Parathyroid adenoma (tissue), 2 donors: ENCODE data around the gene PCDHA5.

Experiments used
- H2AFZ ChIP-seq: fragments of 300-600 bp; sonication (generic); one replicate; pipeline ENCODE4 v1.7.0; 2017; ENCODE audit warnings: antibody characterized with exemption, mild to moderate bottlenecking
- H3K27ac ChIP-seq: fragments of 300-600 bp; sonication (generic); one replicate; pipeline ENCODE4 v1.7.0; 2017
- H3K27me3 ChIP-seq: fragments of 300-600 bp; sonication (generic); one replicate; pipeline ENCODE4 v1.7.0; 2017; ENCODE audit warnings: low read length; ENCODE audit not compliant: control insufficient read depth, insufficient read depth
- H3K36me3 ChIP-seq: fragments of 300-600 bp; sonication (generic); one replicate; pipeline ENCODE4 v1.7.0; 2017; ENCODE audit warnings: low read length; ENCODE audit not compliant: control insufficient read depth, insufficient read depth
- H3K4me1 ChIP-seq: fragments of 300-600 bp; sonication (generic); one replicate; pipeline ENCODE4 v1.7.0; 2017; ENCODE audit warnings: control low read depth
- H3K4me2 ChIP-seq: fragments of 300-600 bp; sonication (generic); one replicate; pipeline ENCODE4 v1.7.0; 2017; ENCODE audit warnings: low read length
- H3K4me3 ChIP-seq: fragments of 300-600 bp; sonication (generic); one replicate; pipeline ENCODE4 v1.7.0; 2017; ENCODE audit warnings: low read depth, low read length
- H3K79me2 ChIP-seq: fragments of 300-600 bp; sonication (generic); one replicate; pipeline ENCODE4 v1.7.0; 2017; ENCODE audit warnings: control low read depth
- H3K9ac ChIP-seq: fragments of 300-600 bp; sonication (generic); one replicate; pipeline ENCODE4 v1.7.0; 2017; ENCODE audit warnings: mild to moderate bottlenecking
- H3K9me3 ChIP-seq: fragments of 300-600 bp; sonication (generic); one replicate; pipeline ENCODE4 v1.7.0; 2017; ENCODE audit warnings: low read length; ENCODE audit not compliant: control insufficient read depth
- TF ChIP-seq, protein P1 (sequence below): fragments of 300-600 bp; sonication (generic); IDR thresholded peaks from one replicate; pipeline ENCODE4 v1.7.0; 2017; ENCODE audit warnings: antibody characterized with exemption, mild to moderate bottlenecking
- donor health status: primary hyperparathyroidism.

The PCDHA5 gene

GRCh38 chr5:140868721-140869554 lies 47.5 kb downstream of the PCDHA5 start, which contains the start of gene PCDHA11:
Gene PCDHA11 (plus strand): TSS chr5:140868957. CDS start chr5:140869104, 147 bp downstream.
- Histone ChIP-seq H3K79me2 (no peaks in the 10 kb centered on the region), H3K27me3 (no peaks in the 10 kb centered on the region), H2AFZ (no peak within 1 kb of the TSS), H3K4me3 (peak within 1 kb of the TSS; percentile 3), H3K27ac (peak within 1 kb of the TSS; percentile 4), H3K9me3 (peaks cover 3% of the 10 kb centered on the region), H3K4me1 (no peaks in the 10 kb centered on the region), H3K9ac (no peak within 1 kb of the TSS), H3K36me3 (no peaks in the 10 kb centered on the region), H3K4me2 (no peak within 1 kb of the TSS)
- TF ChIP-seq, protein P1, sequence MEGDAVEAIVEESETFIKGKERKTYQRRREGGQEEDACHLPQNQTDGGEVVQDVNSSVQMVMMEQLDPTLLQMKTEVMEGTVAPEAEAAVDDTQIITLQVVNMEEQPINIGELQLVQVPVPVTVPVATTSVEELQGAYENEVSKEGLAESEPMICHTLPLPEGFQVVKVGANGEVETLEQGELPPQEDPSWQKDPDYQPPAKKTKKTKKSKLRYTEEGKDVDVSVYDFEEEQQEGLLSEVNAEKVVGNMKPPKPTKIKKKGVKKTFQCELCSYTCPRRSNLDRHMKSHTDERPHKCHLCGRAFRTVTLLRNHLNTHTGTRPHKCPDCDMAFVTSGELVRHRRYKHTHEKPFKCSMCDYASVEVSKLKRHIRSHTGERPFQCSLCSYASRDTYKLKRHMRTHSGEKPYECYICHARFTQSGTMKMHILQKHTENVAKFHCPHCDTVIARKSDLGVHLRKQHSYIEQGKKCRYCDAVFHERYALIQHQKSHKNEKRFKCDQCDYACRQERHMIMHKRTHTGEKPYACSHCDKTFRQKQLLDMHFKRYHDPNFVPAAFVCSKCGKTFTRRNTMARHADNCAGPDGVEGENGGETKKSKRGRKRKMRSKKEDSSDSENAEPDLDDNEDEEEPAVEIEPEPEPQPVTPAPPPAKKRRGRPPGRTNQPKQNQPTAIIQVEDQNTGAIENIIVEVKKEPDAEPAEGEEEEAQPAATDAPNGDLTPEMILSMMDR = peak; percentile 24

DNA sequence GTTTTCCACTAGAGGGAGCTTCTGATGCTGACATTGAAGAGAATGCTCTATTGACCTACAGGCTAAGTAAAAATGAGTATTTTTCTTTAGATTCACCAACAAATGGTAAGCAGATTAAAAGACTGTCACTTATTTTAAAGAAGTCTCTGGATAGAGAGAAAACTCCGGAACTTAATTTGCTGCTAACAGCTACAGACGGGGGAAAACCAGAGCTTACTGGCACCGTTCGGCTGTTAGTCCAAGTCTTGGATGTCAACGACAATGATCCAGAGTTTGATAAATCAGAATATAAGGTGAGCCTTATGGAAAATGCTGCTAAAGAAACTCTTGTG lies 48.1 kb downstream of the PCDHA5 start:
- no peak overlapping the region for H2AFZ ChIP-seq
- no peaks in the 10 kb centered on the region for H3K27me3 ChIP-seq
- H3K4me2 ChIP-seq = no peak overlapping the region
- TF ChIP-seq, protein P1 = no peak
- peak overlapping the region; percentile 4 for H3K27ac ChIP-seq
- no peaks in the 10 kb centered on the region for H3K36me3 ChIP-seq
- H3K4me3 ChIP-seq = no peak overlapping the region
- H3K9me3 ChIP-seq = peaks cover 3% of the 10 kb centered on the region
- no peaks in the 10 kb centered on the region for H3K4me1 ChIP-seq
- H3K9ac ChIP-seq = no peak overlapping the region
- H3K79me2 ChIP-seq = no peaks in the 10 kb centered on the region

GRCh38 chr5:140870221-140871201 lies 49.1 kb downstream of the PCDHA5 start:
- Histone ChIP-seq H3K4me3 (no peak overlapping the region), H3K4me2 (no peak overlapping the region), H3K79me2 (no peaks in the 10 kb centered on the region), H3K9ac (no peak overlapping the region), H3K4me1 (no peaks in the 10 kb centered on the region), H3K9me3 (peaks cover 3% of the 10 kb centered on the region), H3K27me3 (no peaks in the 10 kb centered on the region), H2AFZ (no peak overlapping the region), H3K36me3 (no peaks in the 10 kb centered on the region), H3K27ac (no peak overlapping the region)
- TF ChIP-seq, protein P1 = no peak
